H9 (cell line): ENCODE measurements around the gene DCN. TPM values are rescaled to one million over a fixed set of nuclear protein-coding genes. Genes with fewer than 3 reads are reported as not detected.

Experiments
- DNase-seq: peaks from one replicate; pipeline ENCODE4 v3.0.0-alpha.2; 2017
- H2AFZ ChIP-seq: one replicate; pipeline ENCODE4 v1.6.1; 2013; ENCODE audit warnings: mild to moderate bottlenecking, low read length, control low read depth, moderate library complexity
- H2AK5ac ChIP-seq: 2 replicates; pipeline ENCODE4 v1.6.1; 2013; ENCODE audit warnings: low read length, control low read depth, mixed read lengths; ENCODE audit not compliant: insufficient read length
- H2BK120ac ChIP-seq: one replicate; pipeline ENCODE4 v1.6.1; 2013; ENCODE audit warnings: low read depth, mild to moderate bottlenecking, low read length, control low read depth, inconsistent platforms; ENCODE audit not compliant: poor library complexity, severe bottlenecking
- H2BK12ac ChIP-seq: 2 replicates; pipeline ENCODE4 v1.6.1; 2013; ENCODE audit warnings: low read length, control low read depth, mixed read lengths, low read depth; ENCODE audit not compliant: insufficient read length
- H2BK15ac ChIP-seq: 2 replicates; pipeline ENCODE4 v1.6.1; 2013; ENCODE audit warnings: low read depth, low read length, control low read depth
- H2BK20ac ChIP-seq: one replicate; pipeline ENCODE4 v1.6.1; 2013; ENCODE audit warnings: low read depth, mild to moderate bottlenecking, low read length, control low read depth, inconsistent platforms; ENCODE audit not compliant: poor library complexity, severe bottlenecking
- H2BK5ac ChIP-seq: 2 replicates; pipeline ENCODE4 v1.6.1; 2013; ENCODE audit warnings: low read length, control low read depth, mixed read lengths; ENCODE audit not compliant: insufficient read length
- H3K14ac ChIP-seq: 2 replicates; pipeline ENCODE4 v1.6.1; 2013; ENCODE audit warnings: low read length, control low read depth; ENCODE audit not compliant: insufficient read depth
- H3K18ac ChIP-seq: 2 replicates; pipeline ENCODE4 v1.6.1; 2013; ENCODE audit warnings: low read depth, mild to moderate bottlenecking, mixed read lengths, low read length, control low read depth; ENCODE audit not compliant: insufficient read length
- H3K23ac ChIP-seq: 2 replicates; pipeline ENCODE4 v1.6.1; 2013; ENCODE audit warnings: low read length, control low read depth, mixed read lengths, low read depth; ENCODE audit not compliant: insufficient read length
- H3K23me2 ChIP-seq: 2 replicates; pipeline ENCODE4 v1.6.1; 2013; ENCODE audit warnings: low read depth, mild to moderate bottlenecking, mixed read lengths, low read length, control low read depth; ENCODE audit not compliant: insufficient read length, poor library complexity, severe bottlenecking
- H3K27ac ChIP-seq: 2 replicates; pipeline ENCODE4 v1.5.1; 2013; ENCODE audit warnings: low read length, control low read depth, mixed read lengths, low read depth; ENCODE audit not compliant: insufficient read length
- H3K27me3 ChIP-seq: 2 replicates; pipeline ENCODE4 v1.6.1; 2013; ENCODE audit warnings: low read length, control low read depth, inconsistent platforms; ENCODE audit not compliant: insufficient read depth
- H3K4ac ChIP-seq: 2 replicates; pipeline ENCODE4 v1.6.1; 2013; ENCODE audit warnings: low read depth, mild to moderate bottlenecking, control low read depth, inconsistent platforms, low read length, moderate library complexity
- H3K4me1 ChIP-seq: 2 replicates; pipeline ENCODE4 v1.6.1; 2013; ENCODE audit warnings: low read length, control low read depth, inconsistent platforms; ENCODE audit not compliant: insufficient read depth
- H3K4me2 ChIP-seq: 2 replicates; pipeline ENCODE4 v1.6.1; 2013; ENCODE audit warnings: low read length, control low read depth, mixed read lengths; ENCODE audit not compliant: insufficient read length, insufficient read depth
- H3K56ac ChIP-seq: 2 replicates; pipeline ENCODE4 v1.6.1; 2013; ENCODE audit warnings: low read depth, mild to moderate bottlenecking, mixed read lengths, low read length, control low read depth; ENCODE audit not compliant: insufficient read length
- H3K79me1 ChIP-seq: 2 replicates; pipeline ENCODE4 v1.6.1; 2013; ENCODE audit warnings: low read depth, mild to moderate bottlenecking, moderate library complexity, low read length, control low read depth, inconsistent platforms; ENCODE audit not compliant: insufficient read depth, poor library complexity, severe bottlenecking
- H3K79me2 ChIP-seq: 2 replicates; pipeline ENCODE4 v1.6.1; 2013; ENCODE audit warnings: low read length, control low read depth, inconsistent platforms; ENCODE audit not compliant: insufficient read depth
- H3K9ac ChIP-seq: 2 replicates; pipeline ENCODE4 v1.6.1; 2013; ENCODE audit warnings: low read length, control low read depth, mixed read lengths; ENCODE audit not compliant: insufficient read length; ENCODE audit errors: extremely low read depth
- H3K9me3 ChIP-seq: one replicate; pipeline ENCODE4 v1.6.1; 2013; ENCODE audit warnings: low read depth, low read length, inconsistent platforms; ENCODE audit not compliant: control insufficient read depth
- H3T11ph ChIP-seq: one replicate; pipeline ENCODE4 v1.6.1; 2013; ENCODE audit warnings: mild to moderate bottlenecking, low read length, control low read depth, inconsistent platforms
- H4K20me1 ChIP-seq: one replicate; pipeline ENCODE4 v1.6.1; 2013; ENCODE audit not compliant: control insufficient read depth, insufficient read length, insufficient read depth
- H4K5ac ChIP-seq: 2 replicates; pipeline ENCODE4 v1.6.1; 2013; ENCODE audit warnings: low read depth, mild to moderate bottlenecking, mixed read lengths, low read length, control low read depth; ENCODE audit not compliant: insufficient read length
- H4K8ac ChIP-seq: replicated peaks from 2 replicates; pipeline ENCODE4 v1.6.1; 2013; ENCODE audit warnings: low read length, control low read depth, mixed read lengths, low read depth; ENCODE audit not compliant: insufficient read length
- H4K91ac ChIP-seq: 2 replicates; pipeline ENCODE4 v1.6.1; 2013; ENCODE audit warnings: low read depth, mild to moderate bottlenecking, moderate library complexity, mixed read lengths, low read length, control low read depth; ENCODE audit not compliant: insufficient read length
- H3K27ac Mint-ChIP-seq, 3 experiments: 2 replicates in 2 of 3; 3 replicates in 1 of 3; pipeline ENCODE4 v1.8.0; 2020 to 2021; ENCODE audit warnings: mixed read lengths in 3 of 3, mild to moderate bottlenecking in 1 of 3, moderate library complexity in 1 of 3
- H3K27me3 Mint-ChIP-seq: 2 replicates; pipeline ENCODE4 v1.8.0; 2021; ENCODE audit warnings: low read depth, mild to moderate bottlenecking, moderate library complexity, mixed read lengths
- H3K36me3 Mint-ChIP-seq, 3 experiments: 2 replicates in 2 of 3; 3 replicates in 1 of 3; pipeline ENCODE4 v1.8.0; 2020 to 2021; ENCODE audit warnings: low read depth in 3 of 3, mixed read lengths in 3 of 3; ENCODE audit not compliant: insufficient read depth in 1 of 3
- H3K4me1 Mint-ChIP-seq, 2 experiments: 2 replicates each; pipeline ENCODE4 v1.8.0; 2020; ENCODE audit warnings: mixed read lengths in 2 of 2
- H3K4me3 Mint-ChIP-seq, 2 experiments: 2 replicates in 1 of 2; 3 replicates in 1 of 2; pipeline ENCODE4 v1.8.0; 2020 to 2021; ENCODE audit warnings: mild to moderate bottlenecking in 2 of 2, mixed read lengths in 2 of 2, moderate library complexity in 1 of 2
- H3K9me3 Mint-ChIP-seq, 2 experiments: 2 replicates in 1 of 2; 3 replicates in 1 of 2; pipeline ENCODE4 v1.8.0; 2020; ENCODE audit warnings: mild to moderate bottlenecking in 2 of 2, mixed read lengths in 2 of 2, moderate library complexity in 1 of 2
- WGBS: extraction: QIAGEN DNeasy Blood & Tissue Kit; methylation state at CpG from one replicate; pipeline ENCODE4 v1.1.7; 2013; ENCODE audit warnings: missing lambda C conversion rate, low lambda C conversion rate, mixed read lengths; ENCODE audit not compliant: insufficient read length; ENCODE audit errors: extremely low coverage; 5-methylcytosine and 5-hydroxymethylcytosine counted together
- total RNA-seq: library from RNA; stranded (reverse); gene quantifications from 2 replicates; pipeline ENCODE4 v1.2.1, GENCODE V29; 2021
- TF ChIP-seq, protein P1 (sequence below): fragments of 200-600 bp; sonication (generic); conservative IDR thresholded peaks from 3 replicates; pipeline ENCODE4 v1.8.0; 2021; ENCODE audit warnings: antibody characterized with exemption, mild to moderate bottlenecking

Gene DCN
- total RNA-seq, 1 experiment from 2014 or later, result not detected

GRCh38 chr12:91113621-91114020, 69.0 kb downstream of the DCN start:
- Histone ChIP-seq H3K23ac (no peak overlapping the region), H4K91ac (no peak overlapping the region), H3K79me2 (no peaks in the 10 kb centered on the region), H3K9me3 (no peaks in the 10 kb centered on the region), H3K4me1 (no peaks in the 10 kb centered on the region), H3K27ac (no peak overlapping the region), H2BK5ac (no peak overlapping the region), H3K18ac (no peak overlapping the region), H3K56ac (no peak overlapping the region), H4K8ac (no peak overlapping the region), H2BK20ac (no peak overlapping the region), H2BK120ac (no peak overlapping the region), H3T11ph (no peak overlapping the region), H3K14ac (no peak overlapping the region), H4K5ac (no peak overlapping the region), H3K23me2 (no peaks in the 10 kb centered on the region), H4K20me1 (no peaks in the 10 kb centered on the region), H2BK15ac (no peak overlapping the region), H3K27me3 (no peaks in the 10 kb centered on the region), H2BK12ac (no peak overlapping the region), H2AK5ac (no peak overlapping the region), H3K79me1 (no peaks in the 10 kb centered on the region), H3K4me2 (no peak overlapping the region), H3K4ac (no peak overlapping the region), H3K9ac (no peak overlapping the region), H2AFZ (no peak overlapping the region)
- H3K4me1 Mint-ChIP-seq, result peaks cover 2 to 5% of the 10 kb centered on the region in 2 experiments
- no peaks in the 10 kb centered on the region for H3K36me3 Mint-ChIP-seq
- TF ChIP-seq, protein P1, sequence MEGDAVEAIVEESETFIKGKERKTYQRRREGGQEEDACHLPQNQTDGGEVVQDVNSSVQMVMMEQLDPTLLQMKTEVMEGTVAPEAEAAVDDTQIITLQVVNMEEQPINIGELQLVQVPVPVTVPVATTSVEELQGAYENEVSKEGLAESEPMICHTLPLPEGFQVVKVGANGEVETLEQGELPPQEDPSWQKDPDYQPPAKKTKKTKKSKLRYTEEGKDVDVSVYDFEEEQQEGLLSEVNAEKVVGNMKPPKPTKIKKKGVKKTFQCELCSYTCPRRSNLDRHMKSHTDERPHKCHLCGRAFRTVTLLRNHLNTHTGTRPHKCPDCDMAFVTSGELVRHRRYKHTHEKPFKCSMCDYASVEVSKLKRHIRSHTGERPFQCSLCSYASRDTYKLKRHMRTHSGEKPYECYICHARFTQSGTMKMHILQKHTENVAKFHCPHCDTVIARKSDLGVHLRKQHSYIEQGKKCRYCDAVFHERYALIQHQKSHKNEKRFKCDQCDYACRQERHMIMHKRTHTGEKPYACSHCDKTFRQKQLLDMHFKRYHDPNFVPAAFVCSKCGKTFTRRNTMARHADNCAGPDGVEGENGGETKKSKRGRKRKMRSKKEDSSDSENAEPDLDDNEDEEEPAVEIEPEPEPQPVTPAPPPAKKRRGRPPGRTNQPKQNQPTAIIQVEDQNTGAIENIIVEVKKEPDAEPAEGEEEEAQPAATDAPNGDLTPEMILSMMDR, result no peak
- no peak for DNase-seq
- no peaks in the 10 kb centered on the region for H3K9me3 Mint-ChIP-seq
- no peaks in the 10 kb centered on the region for H3K27me3 Mint-ChIP-seq
- no peak overlapping the region for H3K27ac Mint-ChIP-seq
- H3K4me3 Mint-ChIP-seq, result no peak overlapping the region
- no CpG with 5 or more reads among the region's 6 CpGs for WGBS
